Stomach smooth muscle (tissue), 2 donors: ENCODE data around the gene ADGRD1.

ENCODE experiments used
- H3K27ac ChIP-seq: one replicate; pipeline ENCODE4 v1.7.0; 2013; ENCODE audit warnings: mild to moderate bottlenecking, low read length, inconsistent platforms
- H3K27me3 ChIP-seq, 2 donors: one replicate each; pipeline ENCODE4 v1.7.0; 2013; ENCODE audit warnings: low read length in 2 of 2; ENCODE audit not compliant: insufficient read depth in 2 of 2, control insufficient read depth in 1 of 2
- H3K36me3 ChIP-seq, 2 donors: one replicate each; pipeline ENCODE4 v1.7.0; 2013; ENCODE audit warnings: low read length in 2 of 2; ENCODE audit not compliant: control insufficient read depth in 2 of 2, insufficient read depth in 2 of 2
- H3K4me1 ChIP-seq: one replicate; pipeline ENCODE4 v1.7.0; 2013; ENCODE audit warnings: low read length; ENCODE audit not compliant: control insufficient read depth, insufficient read depth
- H3K4me3 ChIP-seq, 2 donors: one replicate each; pipeline ENCODE4 v1.7.0; 2013; ENCODE audit warnings: low read length in 2 of 2
- H3K9ac ChIP-seq, 2 donors: one replicate each; pipeline ENCODE4 v1.7.0; 2013; ENCODE audit warnings: low read length in 2 of 2, mild to moderate bottlenecking in 1 of 2
- H3K9me3 ChIP-seq, 2 donors: one replicate each; pipeline ENCODE4 v1.7.0; 2013; ENCODE audit warnings: low read length in 2 of 2; ENCODE audit not compliant: control insufficient read depth in 2 of 2
- donor health status: healthy.
- donor health status: Pancreatic carcinoma.

ADGRD1 gene

GRCh38 chr12:130984183-130985058, 30.7 kb downstream of the ADGRD1 start:
- no peaks in the 10 kb centered on the region for H3K27me3 ChIP-seq
- no peak overlapping the region for H3K27ac ChIP-seq
- H3K4me3 ChIP-seq, result no peak overlapping the region
- H3K36me3 ChIP-seq, result peaks cover 0 to 6% of the 10 kb centered on the region in 2 donors
- H3K4me1 ChIP-seq, result peaks cover 15% of the 10 kb centered on the region
- H3K9ac ChIP-seq, result no peak overlapping the region
- no peaks in the 10 kb centered on the region for H3K9me3 ChIP-seq

GRCh38 chr12:130987151-130987931, 33.6 kb downstream of the ADGRD1 start:
- Histone ChIP-seq H3K36me3 (peaks cover 6 to 8% of the 10 kb centered on the region in 2 donors), H3K27ac (no peak overlapping the region)

GRCh38 chr12:130988261-130988660, 34.6 kb downstream of the ADGRD1 start:
- Histone ChIP-seq H3K9ac (no peak overlapping the region), H3K36me3 (peaks cover 10 to 13% of the 10 kb centered on the region in 2 donors), H3K4me3 (no peak overlapping the region), H3K27ac (no peak overlapping the region), H3K4me1 (peaks cover 8% of the 10 kb centered on the region), H3K9me3 (no peaks in the 10 kb centered on the region), H3K27me3 (no peaks in the 10 kb centered on the region)

More at GRCh38 chr12:130987151-130987931, 33.6 kb downstream of the ADGRD1 start:
- peaks cover 8% of the 10 kb centered on the region for H3K4me1 ChIP-seq
- H3K27me3 ChIP-seq, result no peaks in the 10 kb centered on the region
- no peak overlapping the region for H3K9ac ChIP-seq
- H3K9me3 ChIP-seq, result no peaks in the 10 kb centered on the region
- no peak overlapping the region for H3K4me3 ChIP-seq

GRCh38 chr12:130988751-130989150, 35.0 kb downstream of the ADGRD1 start:
- H3K9ac ChIP-seq, result no peak overlapping the region
- peaks cover 8% of the 10 kb centered on the region for H3K4me1 ChIP-seq
- peaks cover 13% of the 10 kb centered on the region in 2 donors for H3K36me3 ChIP-seq
- H3K9me3 ChIP-seq, result no peaks in the 10 kb centered on the region
- no peak overlapping the region for H3K4me3 ChIP-seq
- no peaks in the 10 kb centered on the region for H3K27me3 ChIP-seq
- H3K27ac ChIP-seq, result no peak overlapping the region

- H3K4me3 ChIP-seq, result no peak overlapping the region
- no peaks in the 10 kb centered on the region for H3K9me3 ChIP-seq
- H3K4me1 ChIP-seq, result peaks cover 8% of the 10 kb centered on the region
- no peak overlapping the region for H3K9ac ChIP-seq
- no peaks in the 10 kb centered on the region for H3K27me3 ChIP-seq
- H3K27ac ChIP-seq, result no peak overlapping the region
- peaks cover 15 to 17% of the 10 kb centered on the region in 2 donors for H3K36me3 ChIP-seq
Measured at GRCh38 chr12:130989391-130989790, 35.7 kb downstream of the ADGRD1 start.

GRCh38 chr12:130990034-130990433, 36.3 kb downstream of the ADGRD1 start:
- no peak overlapping the region for H3K4me3 ChIP-seq
- no peaks in the 10 kb centered on the region for H3K27me3 ChIP-seq
- H3K4me1 ChIP-seq, result peaks cover 8% of the 10 kb centered on the region
- H3K27ac ChIP-seq, result no peak overlapping the region
- no peak overlapping the region for H3K9ac ChIP-seq
- H3K9me3 ChIP-seq, result no peaks in the 10 kb centered on the region
- H3K36me3 ChIP-seq, result peaks cover 15 to 23% of the 10 kb centered on the region in 2 donors

GRCh38 chr12:130992448-130992847, 38.7 kb downstream of the ADGRD1 start:
- peaks cover 12 to 23% of the 10 kb centered on the region in 2 donors for H3K36me3 ChIP-seq
- no peak overlapping the region for H3K4me3 ChIP-seq
- H3K27ac ChIP-seq, result no peak overlapping the region
- H3K9me3 ChIP-seq, result no peaks in the 10 kb centered on the region
- H3K9ac ChIP-seq, result no peak overlapping the region
- H3K4me1 ChIP-seq, result peaks cover 7% of the 10 kb centered on the region
- no peaks in the 10 kb centered on the region for H3K27me3 ChIP-seq

GRCh38 chr12:130992979-130993538, 39.4 kb downstream of the ADGRD1 start:
- Histone ChIP-seq H3K9me3 (no peaks in the 10 kb centered on the region), H3K27ac (no peak overlapping the region), H3K4me1 (peaks cover 7% of the 10 kb centered on the region), H3K9ac (no peak overlapping the region), H3K4me3 (no peak overlapping the region), H3K27me3 (no peaks in the 10 kb centered on the region), H3K36me3 (peaks cover 12 to 23% of the 10 kb centered on the region in 2 donors)

GRCh38 chr12:130993759-130994670, 40.3 kb downstream of the ADGRD1 start:
- Histone ChIP-seq H3K27ac (no peak overlapping the region), H3K9ac (no peak overlapping the region), H3K9me3 (no peaks in the 10 kb centered on the region), H3K36me3 (peaks cover 10 to 27% of the 10 kb centered on the region in 2 donors), H3K27me3 (no peaks in the 10 kb centered on the region), H3K4me3 (no peak overlapping the region), H3K4me1 (peaks cover 3% of the 10 kb centered on the region)
